Measurements from ENCODE around the gene SLC11A2. TPM values are rescaled to one million over a fixed set of nuclear protein-coding genes. Genes with fewer than 3 reads are reported as not detected.

The SLC11A2 gene
- total RNA-seq, 1 experiment from 2014 or later: 38.7 TPM

DNA sequence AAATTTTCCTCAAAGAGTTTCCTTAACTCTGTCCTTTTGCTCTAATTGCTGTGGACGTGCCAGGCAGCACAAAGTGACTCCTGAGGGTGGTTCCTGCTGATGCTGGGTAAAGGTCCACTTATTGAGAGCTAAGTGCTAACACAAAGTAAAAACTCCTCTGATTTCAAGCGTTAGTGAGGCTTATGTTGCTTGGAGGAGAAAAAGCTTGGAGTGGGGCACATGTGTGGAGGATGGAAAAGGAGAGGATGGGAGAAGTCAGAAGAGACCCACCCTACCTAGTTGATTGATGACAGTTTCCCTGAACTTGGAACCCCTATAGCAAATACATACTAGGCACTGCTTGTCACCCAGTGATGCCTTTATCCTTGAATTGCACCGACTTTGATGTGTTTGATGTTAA, 10.1 kb upstream of the SLC11A2 start (continued):
- TF ChIP-seq, protein P1, sequence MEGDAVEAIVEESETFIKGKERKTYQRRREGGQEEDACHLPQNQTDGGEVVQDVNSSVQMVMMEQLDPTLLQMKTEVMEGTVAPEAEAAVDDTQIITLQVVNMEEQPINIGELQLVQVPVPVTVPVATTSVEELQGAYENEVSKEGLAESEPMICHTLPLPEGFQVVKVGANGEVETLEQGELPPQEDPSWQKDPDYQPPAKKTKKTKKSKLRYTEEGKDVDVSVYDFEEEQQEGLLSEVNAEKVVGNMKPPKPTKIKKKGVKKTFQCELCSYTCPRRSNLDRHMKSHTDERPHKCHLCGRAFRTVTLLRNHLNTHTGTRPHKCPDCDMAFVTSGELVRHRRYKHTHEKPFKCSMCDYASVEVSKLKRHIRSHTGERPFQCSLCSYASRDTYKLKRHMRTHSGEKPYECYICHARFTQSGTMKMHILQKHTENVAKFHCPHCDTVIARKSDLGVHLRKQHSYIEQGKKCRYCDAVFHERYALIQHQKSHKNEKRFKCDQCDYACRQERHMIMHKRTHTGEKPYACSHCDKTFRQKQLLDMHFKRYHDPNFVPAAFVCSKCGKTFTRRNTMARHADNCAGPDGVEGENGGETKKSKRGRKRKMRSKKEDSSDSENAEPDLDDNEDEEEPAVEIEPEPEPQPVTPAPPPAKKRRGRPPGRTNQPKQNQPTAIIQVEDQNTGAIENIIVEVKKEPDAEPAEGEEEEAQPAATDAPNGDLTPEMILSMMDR (IDR thresholded peaks at IDR 0.05 in 2 of 3, conservative IDR thresholded peaks at IDR 0.05 in 1 of 3; ENCODE audit: borderline replicate concordance in 1 of 3, insufficient read depth in 1 of 3, low read depth in 2 of 3, low read length in 2 of 3): no peak
- TF ChIP-seq EGR1 (IDR thresholded peaks at IDR 0.05; ENCODE audit: low read depth) (no peak), ZNF274 (IDR thresholded peaks at IDR 0.05; ENCODE audit: low read depth, low read length) (no peak), POLR2AphosphoS5 (IDR thresholded peaks at IDR 0.05; ENCODE audit: low read depth, low read length) (no peak), TCF7L2 (IDR thresholded peaks at IDR 0.05; ENCODE audit: borderline replicate concordance, extremely low read depth, insufficient read depth, insufficient read length) (no peak), RAD21 (IDR thresholded peaks at IDR 0.05; ENCODE audit: low read depth) (no peak)

DNA sequence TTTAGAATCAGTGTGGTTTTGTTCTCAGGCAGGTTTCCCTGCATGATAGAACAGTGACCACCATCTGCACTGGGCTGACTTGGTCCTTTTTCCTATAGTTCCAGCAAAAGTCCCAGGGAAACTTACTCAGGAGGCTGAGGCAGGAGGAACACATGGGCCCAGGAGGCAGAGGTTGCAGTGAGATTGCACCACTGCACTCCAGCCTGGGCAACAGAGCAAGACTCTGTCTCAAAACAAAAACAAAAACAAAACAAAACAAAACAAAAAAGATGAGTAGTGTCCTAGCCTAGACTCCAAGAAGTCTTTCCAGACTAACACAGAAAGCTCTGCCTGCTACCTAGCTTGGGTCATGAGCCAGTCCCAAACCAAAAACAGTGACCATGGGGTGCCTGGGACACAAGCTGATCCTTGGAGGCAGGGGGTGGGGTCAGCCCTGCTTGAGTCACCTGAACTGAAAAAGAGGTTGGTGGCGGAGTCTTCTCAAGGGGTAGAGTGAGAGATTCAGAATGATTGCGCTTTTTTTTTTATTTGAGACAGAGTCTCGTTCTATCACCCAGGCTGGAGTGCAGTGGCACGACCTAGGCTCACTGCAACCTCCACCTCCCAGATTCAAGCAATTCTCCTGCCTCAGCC, 7.4 kb upstream of the SLC11A2 start:
- RAD21 ChIA-PET (ENCODE audit: low non-redundant PET in 1 of 2, low total read pairs in 2 of 2, uncharacterized antibody in 2 of 2, unreplicated experiment in 2 of 2): no interaction called here
- no peaks in the 10 kb centered on the region for H3K27me3 ChIP-seq (ENCODE audit: insufficient read depth, low read length)
- no peaks in the 10 kb centered on the region for H3K9me2 ChIP-seq (ENCODE audit: insufficient read depth)
- H3K79me2 ChIP-seq (ENCODE audit: insufficient read depth, low read length): no peaks in the 10 kb centered on the region
- intact Hi-C loops (cut with micrococcal nuclease): no loop called here
- POLR2A ChIA-PET: no interaction called here
- no peaks in the 10 kb centered on the region for H3K36me3 ChIP-seq (ENCODE audit: control insufficient read depth in 1 of 2, insufficient read depth in 2 of 2, low read length in 2 of 2)
- ATAC-seq: no peak
- H2AFZ ChIP-seq (ENCODE audit: low read depth, low read length, poor library complexity, severe bottlenecking): no peak overlapping the region
- H3K9ac ChIP-seq (ENCODE audit: low read length): no peak overlapping the region
- TF ChIP-seq, protein P2, sequence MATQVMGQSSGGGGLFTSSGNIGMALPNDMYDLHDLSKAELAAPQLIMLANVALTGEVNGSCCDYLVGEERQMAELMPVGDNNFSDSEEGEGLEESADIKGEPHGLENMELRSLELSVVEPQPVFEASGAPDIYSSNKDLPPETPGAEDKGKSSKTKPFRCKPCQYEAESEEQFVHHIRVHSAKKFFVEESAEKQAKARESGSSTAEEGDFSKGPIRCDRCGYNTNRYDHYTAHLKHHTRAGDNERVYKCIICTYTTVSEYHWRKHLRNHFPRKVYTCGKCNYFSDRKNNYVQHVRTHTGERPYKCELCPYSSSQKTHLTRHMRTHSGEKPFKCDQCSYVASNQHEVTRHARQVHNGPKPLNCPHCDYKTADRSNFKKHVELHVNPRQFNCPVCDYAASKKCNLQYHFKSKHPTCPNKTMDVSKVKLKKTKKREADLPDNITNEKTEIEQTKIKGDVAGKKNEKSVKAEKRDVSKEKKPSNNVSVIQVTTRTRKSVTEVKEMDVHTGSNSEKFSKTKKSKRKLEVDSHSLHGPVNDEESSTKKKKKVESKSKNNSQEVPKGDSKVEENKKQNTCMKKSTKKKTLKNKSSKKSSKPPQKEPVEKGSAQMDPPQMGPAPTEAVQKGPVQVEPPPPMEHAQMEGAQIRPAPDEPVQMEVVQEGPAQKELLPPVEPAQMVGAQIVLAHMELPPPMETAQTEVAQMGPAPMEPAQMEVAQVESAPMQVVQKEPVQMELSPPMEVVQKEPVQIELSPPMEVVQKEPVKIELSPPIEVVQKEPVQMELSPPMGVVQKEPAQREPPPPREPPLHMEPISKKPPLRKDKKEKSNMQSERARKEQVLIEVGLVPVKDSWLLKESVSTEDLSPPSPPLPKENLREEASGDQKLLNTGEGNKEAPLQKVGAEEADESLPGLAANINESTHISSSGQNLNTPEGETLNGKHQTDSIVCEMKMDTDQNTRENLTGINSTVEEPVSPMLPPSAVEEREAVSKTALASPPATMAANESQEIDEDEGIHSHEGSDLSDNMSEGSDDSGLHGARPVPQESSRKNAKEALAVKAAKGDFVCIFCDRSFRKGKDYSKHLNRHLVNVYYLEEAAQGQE (IDR thresholded peaks at IDR 0.05; ENCODE audit: low read depth): no peak
- no peak for TF ChIP-seq FOSL1 (IDR thresholded peaks at IDR 0.05; ENCODE audit: low read depth)
- TF ChIP-seq CEBPB (IDR thresholded peaks at IDR 0.05; ENCODE audit: low read depth): no peak
- no peak for TF ChIP-seq JUND (IDR thresholded peaks at IDR 0.05)
- TF ChIP-seq EZH2phosphoT487 (IDR thresholded peaks at IDR 0.05; ENCODE audit: borderline replicate concordance): no peak
- no peak for TF ChIP-seq CBX3 (IDR thresholded peaks at IDR 0.05; ENCODE audit: low read depth)
- no peak for TF ChIP-seq TCF7L2 (IDR thresholded peaks at IDR 0.05; ENCODE audit: borderline replicate concordance, extremely low read depth, insufficient read depth, insufficient read length)
- TF ChIP-seq POLR2A (IDR thresholded peaks at IDR 0.05; ENCODE audit: borderline replicate concordance, extremely low read depth, insufficient read depth, insufficient read length): no peak
- TF ChIP-seq RAD21 (IDR thresholded peaks at IDR 0.05; ENCODE audit: low read depth): no peak
- TF ChIP-seq EGR1 (IDR thresholded peaks at IDR 0.05; ENCODE audit: low read depth): no peak
- TF ChIP-seq, protein P1 (IDR thresholded peaks at IDR 0.05 in 2 of 3, conservative IDR thresholded peaks at IDR 0.05 in 1 of 3; ENCODE audit: borderline replicate concordance in 1 of 3, insufficient read depth in 1 of 3, low read depth in 2 of 3, low read length in 2 of 3): no peak
- TF ChIP-seq SRF (IDR thresholded peaks at IDR 0.05; ENCODE audit: low read depth): no peak
- TF ChIP-seq, protein P3, sequence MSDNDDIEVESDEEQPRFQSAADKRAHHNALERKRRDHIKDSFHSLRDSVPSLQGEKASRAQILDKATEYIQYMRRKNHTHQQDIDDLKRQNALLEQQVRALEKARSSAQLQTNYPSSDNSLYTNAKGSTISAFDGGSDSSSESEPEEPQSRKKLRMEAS (IDR thresholded peaks at IDR 0.05): no peak
- DNase-seq (ENCODE audit: low read depth, low spot score): no peak
- H3K4me1 ChIP-seq (ENCODE audit: control insufficient read depth in 1 of 2, insufficient read depth in 2 of 2, low read length in 2 of 2): peaks cover 18 to 31% of the 10 kb centered on the region in 2 experiments
- BruUV-seq (replicated peaks): no TSS peak
- CTCF ChIA-PET: interaction anchor here (1.5 kb wide), 1 partner anchor 269 kb away, joined by 5 read pairs; no protein-coding TSS in a partner anchor
- no peaks in the 10 kb centered on the region for H4K20me1 ChIP-seq (ENCODE audit: insufficient read depth)
- H3K27ac ChIP-seq (ENCODE audit: low read depth, low read length): no peak overlapping the region
- no peak overlapping the region for H3K4me3 ChIP-seq (replicated peaks in 1 of 2; ENCODE audit: low read depth in 1 of 2, low read length in 2 of 2)
- H3K9me3 ChIP-seq (ENCODE audit: control insufficient read depth in 1 of 2, insufficient read depth in 1 of 2, low read depth in 1 of 2, low read length in 2 of 2): no peaks in the 10 kb centered on the region
- no peak overlapping the region for H3K4me2 ChIP-seq (ENCODE audit: low read length)
